Measurements from ENCODE around the gene SYNGR1.
"Not testable (repeated sequence)": the region's sequence is repeated elsewhere in the genome, so short reads cannot be mapped to it uniquely, and the experiment has no call there.

The SYNGR1 gene

GRCh38 chr22:39350757-39351688, 1.2 kb downstream of the SYNGR1 start:
- DNase-seq (ENCODE audit: low read depth in 2 of 2) = no peak

- DNase-seq (ENCODE audit: low read depth in 2 of 2) = no peak
These were observed 2.0 kb downstream of the SYNGR1 start for GRCh38 chr22:39351689-39352214.

- DNase-seq (ENCODE audit: low read depth in 2 of 2) = no peak
These were observed 2.6 kb downstream of the SYNGR1 start for GRCh38 chr22:39352306-39352891.

GRCh38 chr22:39353346-39353745, 3.6 kb downstream of the SYNGR1 start:
- no peak for DNase-seq (ENCODE audit: low read depth in 2 of 2)

GRCh38 chr22:39355080-39355479, 5.3 kb downstream of the SYNGR1 start:
- DNase-seq (ENCODE audit: low read depth in 2 of 2) = no peak

GRCh38 chr22:39355805-39356204, 6.0 kb downstream of the SYNGR1 start:
- not testable (repeated sequence) for DNase-seq (ENCODE audit: low read depth in 2 of 2)

- no peak for DNase-seq (ENCODE audit: low read depth in 2 of 2)
These were observed 6.7 kb downstream of the SYNGR1 start for GRCh38 chr22:39356464-39356863.

GRCh38 chr22:39357110-39358108, 7.6 kb downstream of the SYNGR1 start:
- DNase-seq (ENCODE audit: low read depth in 2 of 2) = not testable (repeated sequence)

- not testable (repeated sequence) for DNase-seq (ENCODE audit: low read depth in 2 of 2)
These were observed 8.4 kb downstream of the SYNGR1 start for GRCh38 chr22:39358197-39358596.

- no peak for DNase-seq (ENCODE audit: low read depth in 2 of 2)
These were observed 9.9 kb downstream of the SYNGR1 start for GRCh38 chr22:39359659-39360195.

- DNase-seq (ENCODE audit: low read depth in 2 of 2) = no peak
These were observed 10.5 kb downstream of the SYNGR1 start for GRCh38 chr22:39360242-39360641.

GRCh38 chr22:39360674-39361413, 11.1 kb downstream of the SYNGR1 start:
- no peak for DNase-seq (ENCODE audit: low read depth in 2 of 2)

- no peak for DNase-seq (ENCODE audit: low read depth in 2 of 2)
These were observed 11.7 kb downstream of the SYNGR1 start for GRCh38 chr22:39361496-39361895.

GRCh38 chr22:39362271-39362670, 12.5 kb downstream of the SYNGR1 start:
- no peak for DNase-seq (ENCODE audit: low read depth in 2 of 2)

GRCh38 chr22:39362932-39363331, 13.1 kb downstream of the SYNGR1 start:
- DNase-seq (ENCODE audit: low read depth in 2 of 2) = no peak

GRCh38 chr22:39363751-39364515, 14.1 kb downstream of the SYNGR1 start:
- no peak for DNase-seq (ENCODE audit: low read depth in 2 of 2)

- no peak for DNase-seq (ENCODE audit: low read depth in 2 of 2)
These were observed 15.1 kb downstream of the SYNGR1 start for GRCh38 chr22:39364714-39365491.

GRCh38 chr22:39365492-39365780, 15.6 kb downstream of the SYNGR1 start:
- DNase-seq (ENCODE audit: low read depth in 2 of 2) = no peak

- no peak for DNase-seq (ENCODE audit: low read depth in 2 of 2)
These were observed 17.2 kb downstream of the SYNGR1 start for GRCh38 chr22:39367035-39367434.

Measured in stimulated activated CD4-positive, alpha-beta T cell treated with anti-CD3 and anti-CD28 coated beads, Interleukin-12 subunit alpha, Interleukin-12 subunit beta, amount 100 ng/mL, for 24 hours (primary cell).